ENCODE data around the gene TTC33.
"Not testable (repeated sequence)": the region's sequence is repeated elsewhere in the genome, so short reads cannot be mapped to it uniquely, and the experiment has no call there.

DNA sequence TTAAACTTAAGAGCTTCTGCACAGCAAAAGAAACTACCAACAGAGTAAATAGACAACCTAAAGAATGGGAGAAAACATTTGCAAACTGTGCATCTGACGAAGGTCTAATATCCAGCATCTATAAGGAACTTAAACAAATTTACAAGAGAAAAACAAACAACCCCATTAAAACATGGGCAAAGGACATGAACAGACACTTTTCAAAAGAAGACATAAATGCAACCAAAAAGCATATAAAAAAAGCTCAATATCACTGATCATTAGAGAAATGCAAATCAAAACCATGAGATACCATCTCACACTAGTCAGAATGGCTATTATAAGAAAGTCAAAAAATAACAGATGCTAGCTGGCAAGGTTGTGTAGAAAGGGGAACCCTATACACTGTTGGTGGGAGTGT is 50.3 kb downstream of the TTC33 start:
- TF ChIP-seq, protein P1, sequence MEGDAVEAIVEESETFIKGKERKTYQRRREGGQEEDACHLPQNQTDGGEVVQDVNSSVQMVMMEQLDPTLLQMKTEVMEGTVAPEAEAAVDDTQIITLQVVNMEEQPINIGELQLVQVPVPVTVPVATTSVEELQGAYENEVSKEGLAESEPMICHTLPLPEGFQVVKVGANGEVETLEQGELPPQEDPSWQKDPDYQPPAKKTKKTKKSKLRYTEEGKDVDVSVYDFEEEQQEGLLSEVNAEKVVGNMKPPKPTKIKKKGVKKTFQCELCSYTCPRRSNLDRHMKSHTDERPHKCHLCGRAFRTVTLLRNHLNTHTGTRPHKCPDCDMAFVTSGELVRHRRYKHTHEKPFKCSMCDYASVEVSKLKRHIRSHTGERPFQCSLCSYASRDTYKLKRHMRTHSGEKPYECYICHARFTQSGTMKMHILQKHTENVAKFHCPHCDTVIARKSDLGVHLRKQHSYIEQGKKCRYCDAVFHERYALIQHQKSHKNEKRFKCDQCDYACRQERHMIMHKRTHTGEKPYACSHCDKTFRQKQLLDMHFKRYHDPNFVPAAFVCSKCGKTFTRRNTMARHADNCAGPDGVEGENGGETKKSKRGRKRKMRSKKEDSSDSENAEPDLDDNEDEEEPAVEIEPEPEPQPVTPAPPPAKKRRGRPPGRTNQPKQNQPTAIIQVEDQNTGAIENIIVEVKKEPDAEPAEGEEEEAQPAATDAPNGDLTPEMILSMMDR (IDR thresholded peaks at IDR 0.05), result not testable (repeated sequence)
- TF ChIP-seq POLR2A (IDR thresholded peaks at IDR 0.05), result not testable (repeated sequence)
